ENCODE results near the gene TTLL3.
A peak's percentile ranks its signal among the peaks of the same experiment; 100 is the strongest.

TTLL3 gene

GRCh38 chr3:9807981-9808344 lies 2.1 kb upstream of the TTLL3 start:
- Mint-ChIP-seq H3K27me3 (no peaks in the 10 kb centered on the region), H3K4me3 (no peak overlapping the region), H3K4me1 (peaks cover 35% of the 10 kb centered on the region), H3K9me3 (no peaks in the 10 kb centered on the region), H3K36me3 (ENCODE audit: low read depth) (peaks cover 53% of the 10 kb centered on the region), H3K27ac (peak overlapping the region; percentile 81)
- ATAC-seq (no peak), DNase-seq (no peak)

- H3K9me3 Mint-ChIP-seq: no peaks in the 10 kb centered on the region
- peak; percentile 74 for ATAC-seq
- DNase-seq: peak; percentile 57
- peaks cover 35% of the 10 kb centered on the region for H3K4me1 Mint-ChIP-seq
- H3K27me3 Mint-ChIP-seq: no peaks in the 10 kb centered on the region
- peaks cover 52% of the 10 kb centered on the region for H3K36me3 Mint-ChIP-seq (ENCODE audit: low read depth)
- H3K4me3 Mint-ChIP-seq: peak overlapping the region; percentile 71
- H3K27ac Mint-ChIP-seq: peak overlapping the region; percentile 81
Measured at GRCh38 chr3:9808345-9809037, 1.6 kb upstream of the TTLL3 start.

GRCh38 chr3:9809239-9809614 lies 835 bp upstream of the TTLL3 start:
- DNase-seq (peak; percentile 22), ATAC-seq (peak; percentile 60)
- no peaks in the 10 kb centered on the region for H3K27me3 Mint-ChIP-seq
- H3K36me3 Mint-ChIP-seq (ENCODE audit: low read depth): peaks cover 46% of the 10 kb centered on the region
- H3K4me1 Mint-ChIP-seq: peaks cover 35% of the 10 kb centered on the region
- H3K27ac Mint-ChIP-seq: peak overlapping the region; percentile 81
- H3K9me3 Mint-ChIP-seq: no peaks in the 10 kb centered on the region
- H3K4me3 Mint-ChIP-seq: peak overlapping the region; percentile 71

GRCh38 chr3:9810433-9810770 lies 340 bp downstream of the TTLL3 start:
- peaks cover 36% of the 10 kb centered on the region for H3K36me3 Mint-ChIP-seq (ENCODE audit: low read depth)

GRCh38 chr3:9810846-9811245 lies 784 bp downstream of the TTLL3 start:
- no peaks in the 10 kb centered on the region for H3K9me3 Mint-ChIP-seq

More at GRCh38 chr3:9810433-9810770, 340 bp downstream of the TTLL3 start:
- Mint-ChIP-seq H3K27me3 (no peaks in the 10 kb centered on the region), H3K9me3 (no peaks in the 10 kb centered on the region), H3K4me3 (peak overlapping the region; percentile 16), H3K4me1 (peaks cover 35% of the 10 kb centered on the region), H3K27ac (peak overlapping the region; percentile 2)
- DNase-seq: no peak
- no peak for ATAC-seq

GRCh38 chr3:9812870-9813483 lies 2.9 kb downstream of the TTLL3 start:
- Mint-ChIP-seq H3K4me1 (peaks cover 24% of the 10 kb centered on the region), H3K27ac (no peak overlapping the region)

More at GRCh38 chr3:9810846-9811245, 784 bp downstream of the TTLL3 start:
- Mint-ChIP-seq H3K36me3 (ENCODE audit: low read depth) (peaks cover 32% of the 10 kb centered on the region), H3K4me1 (peaks cover 35% of the 10 kb centered on the region), H3K4me3 (peak overlapping the region; percentile 16), H3K27me3 (no peaks in the 10 kb centered on the region), H3K27ac (peak overlapping the region; percentile 2)
- DNase-seq (no peak), ATAC-seq (no peak)

GRCh38 chr3:9815986-9816385 lies 5.9 kb downstream of the TTLL3 start:
- Mint-ChIP-seq H3K36me3 (ENCODE audit: low read depth) (peaks cover 17% of the 10 kb centered on the region), H3K4me1 (peaks cover 4% of the 10 kb centered on the region), H3K27ac (no peak overlapping the region), H3K27me3 (no peaks in the 10 kb centered on the region), H3K4me3 (no peak overlapping the region), H3K9me3 (no peaks in the 10 kb centered on the region)
- DNase-seq (no peak), ATAC-seq (no peak)

More at GRCh38 chr3:9812870-9813483, 2.9 kb downstream of the TTLL3 start:
- H3K4me3 Mint-ChIP-seq: no peak overlapping the region
- ATAC-seq (no peak), DNase-seq (no peak)
- H3K27me3 Mint-ChIP-seq: no peaks in the 10 kb centered on the region
- H3K9me3 Mint-ChIP-seq: no peaks in the 10 kb centered on the region
- peaks cover 23% of the 10 kb centered on the region for H3K36me3 Mint-ChIP-seq (ENCODE audit: low read depth)

- ATAC-seq (no peak), DNase-seq (no peak)
- Mint-ChIP-seq H3K27ac (no peak overlapping the region), H3K36me3 (ENCODE audit: low read depth) (peaks cover 9% of the 10 kb centered on the region), H3K9me3 (no peaks in the 10 kb centered on the region), H3K4me3 (no peak overlapping the region), H3K27me3 (no peaks in the 10 kb centered on the region), H3K4me1 (no peaks in the 10 kb centered on the region)
Measured at GRCh38 chr3:9817436-9817835, 7.4 kb downstream of the TTLL3 start.

- ATAC-seq (no peak), DNase-seq (no peak)
- Mint-ChIP-seq H3K9me3 (no peaks in the 10 kb centered on the region), H3K4me1 (no peaks in the 10 kb centered on the region), H3K27ac (no peak overlapping the region), H3K27me3 (no peaks in the 10 kb centered on the region), H3K4me3 (no peak overlapping the region), H3K36me3 (ENCODE audit: low read depth) (peaks cover 4% of the 10 kb centered on the region)
Measured at GRCh38 chr3:9818666-9819335, 8.7 kb downstream of the TTLL3 start.

GRCh38 chr3:9820543-9820942 lies 10.5 kb downstream of the TTLL3 start:
- DNase-seq: no peak
- no peak overlapping the region for H3K27ac Mint-ChIP-seq
- no peak for ATAC-seq
- H3K36me3 Mint-ChIP-seq (ENCODE audit: low read depth): peaks cover 4% of the 10 kb centered on the region
- no peaks in the 10 kb centered on the region for H3K27me3 Mint-ChIP-seq
- no peak overlapping the region for H3K4me3 Mint-ChIP-seq
- no peaks in the 10 kb centered on the region for H3K9me3 Mint-ChIP-seq
- H3K4me1 Mint-ChIP-seq: no peaks in the 10 kb centered on the region

GRCh38 chr3:9820946-9821345 lies 10.9 kb downstream of the TTLL3 start:
- H3K9me3 Mint-ChIP-seq: no peaks in the 10 kb centered on the region
- H3K27ac Mint-ChIP-seq: no peak overlapping the region
- no peak for DNase-seq
- H3K27me3 Mint-ChIP-seq: no peaks in the 10 kb centered on the region
- H3K36me3 Mint-ChIP-seq (ENCODE audit: low read depth): peaks cover 4% of the 10 kb centered on the region
- ATAC-seq: no peak
- no peaks in the 10 kb centered on the region for H3K4me1 Mint-ChIP-seq
- H3K4me3 Mint-ChIP-seq: no peak overlapping the region

- DNase-seq: no peak
- peaks cover 3% of the 10 kb centered on the region for H3K36me3 Mint-ChIP-seq (ENCODE audit: low read depth)
Measured at GRCh38 chr3:9825451-9826040, 15.5 kb downstream of the TTLL3 start.

GRCh38 chr3:9826815-9827573 lies 16.9 kb downstream of the TTLL3 start:
- ATAC-seq (peak; percentile 52), DNase-seq (no peak)
- no peak overlapping the region for H3K4me3 Mint-ChIP-seq
- H3K27ac Mint-ChIP-seq: no peak overlapping the region
- peaks cover 9% of the 10 kb centered on the region for H3K36me3 Mint-ChIP-seq (ENCODE audit: low read depth)
- no peaks in the 10 kb centered on the region for H3K27me3 Mint-ChIP-seq
- H3K4me1 Mint-ChIP-seq: peaks cover 2% of the 10 kb centered on the region
- no peaks in the 10 kb centered on the region for H3K9me3 Mint-ChIP-seq

More at GRCh38 chr3:9825451-9826040, 15.5 kb downstream of the TTLL3 start:
- no peaks in the 10 kb centered on the region for H3K9me3 Mint-ChIP-seq
- no peak for ATAC-seq
- H3K27me3 Mint-ChIP-seq: no peaks in the 10 kb centered on the region
- H3K4me1 Mint-ChIP-seq: no peaks in the 10 kb centered on the region
- no peak overlapping the region for H3K4me3 Mint-ChIP-seq
- H3K27ac Mint-ChIP-seq: no peak overlapping the region

All from activated naive CD8-positive, alpha-beta T cell treated with anti-CD3 and anti-CD28 coated beads, Interleukin-2, amount 50 U/mL, for 24 hours (primary cell).